Measurements from ENCODE around the gene ZNF425.
"Not testable (repeated sequence)": the region's sequence is repeated elsewhere in the genome, so short reads cannot be mapped to it uniquely, and the experiment has no call there.

Gene ZNF425, protein sequence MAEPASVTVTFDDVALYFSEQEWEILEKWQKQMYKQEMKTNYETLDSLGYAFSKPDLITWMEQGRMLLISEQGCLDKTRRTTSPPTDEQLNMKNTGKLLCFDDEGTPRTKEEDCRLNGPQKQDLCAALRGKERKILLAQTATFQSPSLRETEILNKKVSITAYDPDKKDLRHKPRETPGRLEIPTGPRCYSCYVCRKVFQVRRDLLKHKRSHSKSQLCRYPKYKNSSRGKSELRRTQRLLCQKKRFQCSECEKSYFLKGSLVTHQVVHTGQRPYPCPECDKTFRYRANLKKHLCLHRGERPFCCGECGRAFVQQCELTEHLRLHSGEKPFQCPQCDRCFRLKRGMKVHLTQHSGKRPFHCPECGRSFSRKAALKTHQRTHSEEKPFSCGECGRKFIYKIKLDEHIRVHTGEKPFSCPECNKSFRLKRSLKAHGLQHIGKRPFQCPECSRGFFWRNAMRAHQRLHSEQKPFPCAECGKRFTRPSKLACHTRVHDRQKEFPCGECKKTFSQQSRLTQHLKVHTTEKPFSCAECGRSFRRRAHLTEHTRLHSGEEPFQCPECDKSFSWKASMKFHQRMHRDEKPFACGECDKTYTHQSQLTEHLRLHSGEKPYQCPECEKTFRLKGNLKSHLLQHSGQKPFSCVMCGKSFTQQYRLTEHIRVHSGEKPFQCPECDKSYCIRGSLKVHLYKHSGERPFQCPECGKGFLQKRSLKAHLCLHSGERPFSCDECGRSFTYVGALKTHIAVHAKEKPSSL

DNA sequence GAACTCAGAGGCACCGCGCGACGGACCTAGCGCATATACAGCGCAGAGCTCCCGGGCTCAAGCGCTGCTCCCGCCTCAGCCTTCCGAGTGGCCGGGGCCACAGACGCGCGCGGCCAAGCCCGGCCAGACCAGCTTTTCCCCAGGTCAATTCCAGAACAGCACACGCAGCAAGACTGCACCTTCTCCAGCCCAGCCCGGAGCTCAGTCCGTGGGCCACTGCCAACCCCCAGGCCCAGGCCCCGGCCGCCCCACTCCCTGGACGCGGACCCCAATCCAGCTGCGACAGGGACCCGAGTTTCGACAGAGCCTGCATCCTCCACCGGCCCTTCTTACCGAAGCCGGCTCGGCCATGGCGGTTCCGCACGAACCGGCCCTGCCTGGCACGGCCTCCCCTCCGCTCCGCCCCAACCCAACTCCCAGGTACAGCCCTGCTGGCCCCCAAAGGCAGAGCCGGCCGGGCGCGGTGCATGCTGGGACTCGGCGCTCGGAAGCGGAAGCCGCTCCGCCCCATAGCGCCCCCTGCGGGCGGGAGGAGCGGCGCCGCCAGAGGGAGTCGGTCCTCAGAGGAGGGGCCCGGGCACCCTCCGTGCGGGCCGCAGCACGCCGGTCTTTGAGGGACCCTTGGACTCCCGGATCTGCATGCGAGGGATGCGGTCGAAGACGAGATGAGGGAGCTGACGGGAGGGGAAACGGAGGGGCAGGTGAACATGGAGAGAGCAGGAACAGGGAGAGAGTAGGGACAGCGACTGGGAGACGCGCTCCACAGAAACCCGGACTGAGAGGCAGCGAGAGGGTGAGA is at the start of gene ZNF425:
TSS of gene ZNF425 (minus strand) at position 462 of the 799 bp plus-strand sequence. CDS start at position 351, 111 bp downstream.
- peak; percentile 85 for DNase-seq (ENCODE audit: low read depth)

DNA sequence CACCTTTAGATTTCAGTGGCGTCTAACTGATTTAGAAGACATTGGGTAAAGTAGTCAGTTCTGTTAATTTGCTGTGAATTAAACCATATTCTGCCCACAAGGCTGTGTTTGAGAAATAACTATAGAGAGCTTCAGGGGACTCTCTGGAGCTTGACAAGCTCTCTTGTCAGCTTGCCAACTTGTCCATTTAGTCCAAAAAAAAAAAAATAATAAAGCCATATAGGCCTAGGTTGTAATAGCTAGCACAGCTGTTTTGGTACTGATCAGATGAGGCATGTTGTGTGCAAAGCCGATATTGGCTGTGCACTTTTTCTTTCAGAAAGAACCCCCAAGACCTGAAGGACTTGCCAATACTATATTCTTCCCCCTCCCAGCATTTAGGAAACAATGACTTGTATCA is 49.0 kb upstream of the ZNF425 start:
- DNase-seq (ENCODE audit: low read depth), result no peak

DNA sequence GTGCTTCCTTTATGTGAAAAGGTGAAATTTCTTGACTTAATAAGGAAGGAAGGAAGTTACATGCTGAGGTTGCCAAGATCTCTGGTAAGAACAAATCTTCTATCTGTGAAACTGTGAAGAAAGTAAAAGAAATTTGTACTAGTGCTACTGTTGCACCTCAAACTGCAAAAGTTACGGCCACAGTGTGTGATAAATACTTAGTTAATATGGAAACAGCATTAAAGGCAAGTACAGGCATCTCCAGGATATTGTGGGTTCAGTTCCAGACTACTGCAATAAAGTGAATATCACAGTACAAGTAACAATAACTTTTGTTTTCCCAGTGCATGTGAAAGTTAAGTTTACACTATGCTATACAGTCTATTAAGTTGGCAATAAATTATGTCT is 46.4 kb upstream of the ZNF425 start:
- no peak for DNase-seq (ENCODE audit: low read depth)

DNA sequence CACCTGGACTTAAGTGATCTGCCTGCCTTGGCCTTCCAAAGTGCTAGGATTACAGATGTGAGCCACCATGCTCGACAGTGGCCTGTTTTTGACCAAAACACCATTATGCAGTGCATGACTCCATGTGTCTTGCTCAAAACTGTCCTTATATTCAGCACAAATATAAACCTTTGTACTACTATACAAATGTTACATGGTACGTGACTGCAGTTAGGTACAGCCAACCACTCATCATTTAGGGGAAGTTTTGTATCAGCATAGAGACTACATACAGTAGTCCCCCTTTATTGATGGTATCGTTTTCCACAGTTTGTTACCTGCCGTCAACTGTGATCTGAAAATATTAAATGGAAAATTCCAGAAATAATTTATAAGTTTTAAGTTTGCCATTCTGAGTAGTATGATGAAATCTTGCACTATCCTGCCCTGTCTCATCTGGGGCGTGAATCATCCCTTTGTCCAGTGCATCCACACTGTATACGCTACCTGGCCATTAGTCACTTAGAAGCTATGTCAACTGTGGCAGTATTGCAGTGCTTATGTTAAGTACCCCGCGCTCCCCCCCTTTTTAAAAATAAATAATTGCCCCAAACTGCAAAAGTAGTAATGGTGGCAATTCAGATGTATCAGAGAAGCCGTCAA is 45.9 kb upstream of the ZNF425 start:
- DNase-seq (ENCODE audit: low read depth), result no peak

DNA sequence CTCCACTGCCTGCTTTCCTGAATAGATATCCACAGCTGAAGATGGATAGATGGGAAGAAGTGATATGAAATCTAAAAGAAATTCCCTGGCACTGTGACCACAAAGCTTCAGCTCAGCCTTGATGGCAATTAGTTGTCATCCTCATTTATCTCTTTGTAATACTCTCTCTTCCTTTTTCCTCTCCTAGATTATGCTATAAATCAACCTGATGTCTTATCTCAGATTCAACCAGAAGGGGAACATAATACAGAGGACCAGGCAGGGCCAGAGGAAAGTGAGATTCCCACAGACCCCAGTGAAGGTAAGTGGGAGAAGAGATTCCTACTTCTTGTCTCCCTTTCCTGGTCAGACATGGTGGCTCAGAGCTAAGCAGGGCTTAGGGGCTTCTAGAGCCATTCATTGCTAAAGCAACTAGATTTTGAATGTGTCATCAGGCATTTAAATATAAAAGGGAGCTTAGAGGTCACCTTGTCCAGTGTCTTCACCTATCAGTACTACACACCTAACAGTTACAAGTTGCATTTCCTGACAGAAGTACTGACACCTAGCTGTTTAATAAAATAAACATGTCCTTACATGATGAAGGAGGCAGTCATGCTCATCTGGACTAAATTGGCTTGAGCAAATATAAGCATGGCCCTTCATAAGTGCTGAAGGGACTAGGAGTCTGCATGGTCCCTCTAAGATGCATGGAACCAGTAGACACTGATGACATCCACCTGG is 40.7 kb upstream of the ZNF425 start:
- DNase-seq (ENCODE audit: low read depth), result no peak

DNA sequence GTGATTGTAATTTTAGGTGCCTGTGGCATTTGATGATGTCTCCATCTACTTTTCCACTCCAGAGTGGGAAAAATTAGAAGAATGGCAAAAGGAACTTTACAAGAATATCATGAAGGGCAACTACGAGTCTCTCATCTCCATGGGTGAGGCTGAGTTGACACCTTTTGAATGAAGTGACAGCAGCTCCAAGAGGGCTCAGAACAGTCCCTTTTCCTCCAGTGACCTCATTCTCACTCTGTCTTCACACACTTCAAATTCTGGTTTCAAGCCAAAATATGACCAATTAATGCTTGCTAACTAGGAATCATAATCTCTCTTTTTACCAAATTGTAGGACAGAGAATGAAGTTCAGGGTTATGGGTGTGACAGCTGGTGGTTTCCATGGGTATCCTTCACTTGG is 40.0 kb upstream of the ZNF425 start:
- DNase-seq (ENCODE audit: low read depth), result no peak

DNA sequence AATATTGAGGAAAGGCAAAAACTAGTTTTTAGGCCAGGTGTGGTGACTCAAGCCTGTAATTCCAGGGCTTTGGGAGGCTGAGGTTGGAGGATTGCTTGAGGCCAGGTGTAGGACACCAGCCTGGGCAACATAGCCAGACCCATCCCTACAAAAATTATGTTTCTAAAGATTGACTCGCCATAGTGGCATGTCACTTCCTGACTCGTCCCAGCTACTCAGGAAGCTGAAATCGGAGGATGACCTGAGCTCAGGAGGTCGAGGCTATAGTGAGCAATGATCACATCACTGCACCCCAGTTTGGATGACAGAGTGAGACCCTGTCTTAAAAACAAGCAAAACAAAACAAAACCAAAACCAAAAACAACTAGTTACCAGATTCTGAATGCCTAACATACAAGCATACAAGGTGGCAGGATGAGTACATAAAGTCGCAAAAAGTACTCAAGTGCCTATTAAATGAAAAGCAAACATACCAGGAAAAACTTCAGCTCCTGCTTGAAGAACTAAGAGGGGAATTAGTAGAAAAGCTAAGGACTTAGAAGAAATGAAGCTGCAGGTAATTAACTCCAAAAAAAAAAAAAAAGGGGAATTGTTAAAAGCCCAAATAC is 35.2 kb upstream of the ZNF425 start:
- DNase-seq (ENCODE audit: low read depth), result no peak

DNA sequence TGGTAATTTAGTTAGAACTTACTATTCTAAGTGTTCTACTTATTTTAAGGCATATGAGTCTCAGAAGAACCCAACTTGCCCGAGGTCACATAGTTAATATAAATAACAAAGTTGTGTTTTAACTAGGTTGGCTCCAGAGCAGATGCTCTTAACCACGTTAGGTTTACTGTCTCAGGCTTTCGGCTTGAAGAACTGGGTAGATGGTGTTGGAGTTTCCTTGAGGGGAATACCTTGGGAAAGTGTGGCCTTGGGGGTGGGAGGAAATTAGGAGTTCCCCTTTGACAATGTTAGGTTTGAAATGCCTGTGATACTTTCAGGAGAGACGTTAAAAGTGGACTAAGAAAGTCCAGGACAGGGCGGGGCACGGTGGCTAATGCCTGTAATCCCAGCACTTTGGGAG is 30.8 kb upstream of the ZNF425 start:
- no peak for DNase-seq (ENCODE audit: low read depth)

DNA sequence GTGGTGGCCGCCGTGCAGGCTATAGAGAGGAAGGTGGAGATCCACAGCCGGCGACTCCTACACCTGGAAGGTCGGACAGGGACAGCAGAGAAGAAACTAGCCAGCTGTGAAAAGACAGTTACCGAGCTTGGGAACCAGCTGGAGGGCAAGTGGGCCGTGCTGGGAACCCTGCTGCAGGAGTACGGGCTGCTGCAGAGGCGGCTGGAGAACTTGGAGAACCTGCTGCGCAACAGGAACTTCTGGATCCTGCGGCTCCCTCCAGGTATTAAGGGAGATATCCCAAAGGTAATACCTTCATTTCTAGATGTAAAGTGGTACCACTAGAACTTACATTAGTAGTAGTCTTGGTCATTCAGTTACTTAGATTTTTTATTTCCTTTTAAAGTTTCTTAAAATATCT is 27.9 kb upstream of the ZNF425 start:
- DNase-seq (ENCODE audit: low read depth), result no peak

DNA sequence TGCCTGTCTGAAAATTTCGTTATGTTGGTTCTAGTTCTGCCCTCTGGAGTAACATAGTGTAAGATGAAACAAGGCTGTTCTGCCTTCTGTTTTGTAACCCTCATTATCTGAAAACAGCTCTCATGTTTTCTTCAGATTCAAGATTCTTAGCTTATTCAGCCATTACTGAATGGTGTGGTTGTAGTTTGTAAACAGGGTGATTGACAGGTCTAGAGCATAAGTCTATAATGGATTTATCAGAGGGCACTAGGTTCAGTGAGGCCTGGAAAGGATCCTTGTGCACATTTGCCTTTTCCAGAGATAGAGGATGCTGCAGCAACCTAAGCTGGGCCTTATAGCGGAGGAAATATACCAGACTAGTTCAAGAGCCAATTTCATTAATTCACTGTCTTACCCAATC is 27.2 kb upstream of the ZNF425 start:
- no peak for DNase-seq (ENCODE audit: low read depth)

DNA sequence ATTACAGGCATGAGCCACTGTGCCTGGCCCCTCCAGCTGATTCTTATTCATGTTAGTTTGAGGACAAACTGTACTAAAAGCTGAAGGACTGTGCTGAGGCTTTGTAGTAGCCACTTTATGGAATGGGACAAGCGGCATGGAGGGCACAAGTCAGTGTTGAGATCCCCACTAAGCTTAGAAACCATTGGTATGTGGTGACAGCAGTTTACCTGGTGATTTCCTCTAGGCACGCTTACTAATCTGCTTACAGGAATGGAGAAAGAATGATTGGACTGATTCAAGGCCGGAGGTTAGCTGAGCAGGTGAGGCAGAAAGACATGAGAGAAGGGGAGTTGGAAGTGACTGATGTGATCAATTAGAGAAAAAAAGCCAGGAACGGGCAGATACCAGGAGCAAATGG is 24.9 kb upstream of the ZNF425 start:
- no peak for DNase-seq (ENCODE audit: low read depth)

DNA sequence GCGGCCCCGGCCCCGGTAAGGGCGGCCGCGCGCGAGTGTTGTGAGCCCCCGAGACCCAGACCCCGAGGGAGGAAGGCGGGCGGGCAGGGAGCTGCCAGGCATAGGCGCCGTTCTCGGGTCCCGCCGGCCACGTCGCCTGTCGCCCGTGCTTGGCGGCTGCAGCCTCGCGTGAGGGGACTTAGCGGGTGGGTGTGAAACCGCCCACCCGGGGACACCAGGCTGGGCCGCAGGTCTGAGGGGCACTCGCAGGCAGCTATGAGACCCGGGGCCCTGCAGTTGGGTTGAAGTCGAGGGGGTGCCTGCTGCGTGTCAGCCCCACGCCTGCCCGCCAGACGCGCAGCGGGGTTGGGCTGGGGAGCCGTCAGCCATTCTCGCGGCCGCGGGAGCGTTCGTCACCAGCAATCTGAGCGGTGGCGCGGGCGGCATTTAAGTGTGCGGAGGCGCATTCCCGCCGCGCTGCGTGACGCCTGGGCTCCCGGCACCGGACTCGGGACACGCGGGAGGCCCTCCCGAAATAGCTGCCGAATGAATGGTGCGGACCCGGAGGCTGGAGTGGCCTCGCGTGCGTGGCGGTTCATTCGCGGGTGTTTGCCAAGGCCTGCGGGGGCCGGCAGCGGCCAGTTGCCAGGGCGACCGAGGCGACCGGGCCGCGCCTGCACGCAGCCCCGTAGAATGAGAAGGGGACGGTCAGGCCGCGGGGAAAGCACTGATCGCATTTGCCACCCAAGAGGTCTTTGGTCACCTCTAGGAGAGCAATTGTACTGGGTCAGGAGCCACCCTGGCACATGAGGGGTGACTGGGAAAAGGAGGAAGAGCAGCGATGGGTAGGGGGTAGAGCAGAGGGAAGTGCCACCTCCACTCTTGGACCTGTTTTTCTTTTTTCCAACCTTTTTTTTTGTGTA is 21.9 kb upstream of the ZNF425 start:
- no peak for DNase-seq (ENCODE audit: low read depth)

DNA sequence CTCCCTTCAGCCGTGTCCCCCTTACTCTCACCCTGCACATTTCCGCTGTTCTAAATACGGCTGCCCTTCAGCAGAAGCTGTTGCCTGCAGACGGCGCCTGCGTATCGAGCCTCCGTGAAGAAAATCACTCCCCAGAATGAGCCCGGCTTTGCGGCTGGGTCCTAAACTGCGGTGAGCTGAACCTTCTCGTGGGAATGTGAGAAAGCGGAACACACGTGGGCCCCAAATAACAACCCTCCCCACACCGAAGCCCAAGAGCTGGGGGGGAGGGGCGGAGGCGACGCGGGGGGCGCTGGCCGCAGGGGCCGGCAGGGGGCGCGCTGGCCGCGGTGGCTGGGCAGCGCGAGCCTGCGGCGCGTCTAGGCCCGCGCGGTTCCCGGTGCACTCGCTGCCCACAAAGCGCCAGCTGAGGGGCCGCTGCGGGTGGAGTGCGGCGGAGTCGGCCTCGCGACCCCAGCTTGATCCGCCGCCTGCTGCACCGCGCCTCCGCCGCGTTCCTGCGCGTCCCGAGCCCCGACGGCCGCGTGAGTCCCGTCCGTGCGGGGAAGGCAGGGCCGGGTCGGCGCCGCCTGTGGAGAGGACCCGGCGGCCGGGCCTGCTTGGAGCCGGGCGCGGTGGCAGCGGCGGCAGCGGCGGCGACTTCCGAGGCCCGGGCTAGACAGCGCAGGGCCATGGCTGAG is 21.1 kb upstream of the ZNF425 start, which contains the start of gene ZNF398:
TSS of gene ZNF398 (plus strand) at position 382 of the 680 bp plus-strand sequence. CDS start at position 672, 290 bp downstream.
- DNase-seq (ENCODE audit: low read depth), result no peak

DNA sequence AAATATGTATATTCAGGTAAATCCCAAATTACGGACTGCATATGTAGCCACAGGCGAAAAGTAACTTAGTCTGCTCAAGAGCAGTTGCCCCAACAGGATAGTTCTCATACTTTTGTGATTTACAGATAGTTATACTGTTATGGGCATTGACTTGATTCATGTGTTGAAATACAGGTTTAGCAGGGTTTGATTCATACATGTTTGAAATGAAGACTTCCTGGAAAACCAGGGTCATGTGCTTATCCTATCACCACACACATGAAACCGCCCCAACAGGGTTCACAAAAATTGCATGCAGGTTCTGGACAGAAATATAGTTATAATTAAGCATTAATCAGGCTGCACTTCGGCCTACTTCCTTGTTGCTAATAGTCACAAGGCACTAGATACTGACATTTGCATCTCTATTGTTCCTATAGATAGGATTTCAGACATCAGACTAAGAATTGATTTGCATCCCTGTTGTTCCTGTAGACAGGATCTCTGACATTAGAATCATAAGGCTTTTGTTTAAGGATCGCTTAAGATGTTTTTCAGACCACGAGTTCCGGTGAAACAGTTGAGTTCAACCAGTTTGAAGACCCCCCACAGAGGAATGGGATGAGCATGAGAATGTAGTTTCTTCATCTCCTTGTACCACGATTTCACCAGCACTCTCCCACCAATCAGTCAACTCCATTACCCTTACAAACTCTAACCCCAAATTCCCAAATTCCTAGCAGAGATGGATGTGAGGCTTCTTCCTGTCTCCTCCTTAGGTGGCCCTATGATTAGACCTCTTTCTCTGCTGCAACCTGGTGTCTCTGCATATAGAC is 19.1 kb upstream of the ZNF425 start:
- DNase-seq (ENCODE audit: low read depth), result no peak

DNA sequence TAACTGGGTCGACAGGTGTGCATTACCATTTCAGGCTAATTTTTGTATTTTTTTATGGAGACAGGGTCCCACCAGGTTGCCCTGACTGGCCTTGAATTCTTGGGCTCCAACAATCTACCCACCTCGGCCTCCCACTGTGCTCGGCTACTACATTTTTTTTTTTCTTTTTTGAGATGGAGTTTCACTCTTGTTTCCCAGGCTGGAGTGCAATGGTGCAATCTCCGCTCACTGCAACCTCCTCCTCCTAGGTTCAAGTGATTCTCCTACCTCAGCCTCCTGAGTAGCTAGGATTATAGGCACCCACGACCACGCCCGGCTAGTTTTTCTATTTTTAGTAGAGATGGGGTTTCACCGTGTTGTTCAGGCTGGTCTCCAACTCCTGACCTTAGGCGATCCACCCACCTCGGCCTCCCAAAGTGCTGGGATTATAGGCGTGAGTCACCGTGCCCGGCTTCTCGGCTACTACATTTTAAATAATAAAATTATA is 18.4 kb upstream of the ZNF425 start:
- DNase-seq (ENCODE audit: low read depth), result not testable (repeated sequence)

DNA sequence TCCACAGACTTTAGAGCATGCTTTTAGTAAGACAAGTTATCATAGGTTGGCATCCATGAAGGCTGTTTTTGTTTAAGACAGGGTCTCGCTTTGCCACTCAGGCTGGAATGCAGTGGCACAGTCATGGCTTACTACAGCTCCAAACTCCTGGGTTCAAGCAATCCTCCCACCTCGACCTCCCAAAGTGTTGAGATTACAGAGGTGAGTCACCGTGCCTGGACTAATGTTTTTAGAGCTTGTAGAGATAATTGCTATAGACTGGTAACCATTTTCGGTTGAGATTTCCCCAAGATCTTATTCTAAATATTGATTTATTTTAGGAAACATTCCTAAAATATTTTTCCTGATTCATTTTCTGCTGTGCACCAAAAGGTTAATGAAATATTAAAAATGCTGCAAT is 15.8 kb upstream of the ZNF425 start:
- DNase-seq (ENCODE audit: low read depth), result no peak

DNA sequence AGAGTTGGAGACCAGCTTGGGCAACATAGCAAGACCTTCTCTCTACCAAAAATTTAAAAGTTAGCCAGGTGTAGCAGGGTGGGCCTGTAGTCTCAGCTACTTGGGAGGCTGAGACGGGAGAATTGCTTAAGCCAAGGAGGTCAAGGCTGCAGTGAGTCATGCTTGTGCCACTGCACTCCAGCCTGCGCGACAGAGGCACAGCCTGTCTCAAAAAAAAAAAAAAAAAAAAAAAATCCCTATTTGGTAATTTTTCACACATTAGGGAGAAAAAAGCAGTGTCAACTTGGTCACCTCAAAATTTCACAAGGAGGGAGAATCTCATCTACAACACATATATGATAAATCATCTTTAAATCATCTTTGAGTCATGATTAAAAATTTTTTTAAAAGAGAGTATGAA is 14.7 kb upstream of the ZNF425 start:
- DNase-seq (ENCODE audit: low read depth), result no peak

DNA sequence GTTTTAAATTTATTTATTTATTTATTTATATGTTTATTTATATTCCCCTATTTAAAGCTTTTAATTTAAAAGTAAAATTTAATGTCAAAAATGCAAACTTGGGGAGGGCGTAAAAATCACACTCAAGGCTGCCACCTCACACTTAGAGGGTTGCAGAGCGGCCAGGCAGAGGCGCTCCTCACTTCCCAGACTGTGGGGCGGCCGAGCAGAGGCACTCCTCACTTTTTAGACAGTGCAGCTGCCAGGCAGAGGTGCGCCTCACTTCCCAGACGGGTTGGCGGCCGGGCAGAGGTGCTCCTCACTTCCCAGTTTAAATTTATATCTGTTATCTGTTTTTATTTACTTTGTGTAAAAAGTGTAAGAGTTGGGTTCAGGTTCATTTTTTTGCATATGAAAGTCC is 10.0 kb upstream of the ZNF425 start:
- no peak for DNase-seq (ENCODE audit: low read depth)

All from stromal cell of bone marrow (primary cell).